GM12873 (cell line): ENCODE results near the gene TBX15.

ENCODE experiments used
- CTCF ChIP-seq: IDR thresholded peaks from 2 replicates; pipeline ENCODE4 v1.5.1; 2012; ENCODE audit warnings: low read depth, mild to moderate bottlenecking, moderate library complexity, low read length, control low read depth; ENCODE audit not compliant: insufficient read depth; ENCODE audit errors: missing control alignments

Gene TBX15

GRCh38 chr1:118988186-118989005, at the start of gene TBX15:
TSS of gene TBX15 (minus strand) at chr1:118988343. CDS start at chr1:118987795, 548 bp downstream.
- no peak for TF ChIP-seq CTCF

GRCh38 chr1:119034359-119034758, 46.2 kb upstream of the TBX15 start:
- TF ChIP-seq CTCF: no peak

- no peak for TF ChIP-seq CTCF
Observed at GRCh38 chr1:119032986-119033385, 44.8 kb upstream of the TBX15 start.

- TF ChIP-seq CTCF: no peak
Observed at GRCh38 chr1:119027759-119028158, 39.6 kb upstream of the TBX15 start.

- no peak for TF ChIP-seq CTCF
Observed at GRCh38 chr1:119026956-119027355, 38.8 kb upstream of the TBX15 start.

GRCh38 chr1:119015547-119015946, 27.4 kb upstream of the TBX15 start:
- TF ChIP-seq CTCF: no peak

GRCh38 chr1:119012383-119012782, 24.2 kb upstream of the TBX15 start:
- no peak for TF ChIP-seq CTCF
